ENCODE data around the gene CAPN14.
A peak's percentile ranks its signal among the peaks of the same experiment; 100 is the strongest.
"Not testable (repeated sequence)": the region's sequence is repeated elsewhere in the genome, so short reads cannot be mapped to it uniquely, and the experiment has no call there.

The CAPN14 gene

DNA sequence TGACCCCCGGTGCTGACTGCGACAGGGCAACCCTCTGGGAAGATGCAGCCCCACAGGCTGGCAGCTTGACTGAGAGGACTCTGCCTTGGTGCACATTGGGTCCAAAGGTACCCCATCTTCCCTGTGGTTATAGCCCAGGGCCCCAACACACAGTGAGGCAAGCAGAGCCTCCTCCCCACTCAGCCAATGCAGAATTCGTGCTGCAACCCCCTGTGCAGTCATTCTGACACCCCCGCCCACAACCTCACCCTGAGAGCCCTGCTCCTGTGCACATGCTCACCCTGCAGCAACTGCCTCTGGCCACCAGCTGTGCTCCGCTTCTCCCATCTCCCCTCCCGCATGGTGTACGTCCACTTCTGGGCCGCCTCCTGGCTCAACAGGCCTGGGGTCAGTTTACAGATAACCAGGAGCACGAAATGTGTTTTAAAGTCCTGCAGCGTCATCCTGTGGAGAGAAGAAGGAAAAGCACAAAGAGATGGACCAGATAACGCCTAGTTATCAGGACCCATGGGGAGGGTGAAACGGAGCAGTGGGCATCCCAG is 24.4 kb downstream of the CAPN14 start:
- DNase-seq, result no peak

DNA sequence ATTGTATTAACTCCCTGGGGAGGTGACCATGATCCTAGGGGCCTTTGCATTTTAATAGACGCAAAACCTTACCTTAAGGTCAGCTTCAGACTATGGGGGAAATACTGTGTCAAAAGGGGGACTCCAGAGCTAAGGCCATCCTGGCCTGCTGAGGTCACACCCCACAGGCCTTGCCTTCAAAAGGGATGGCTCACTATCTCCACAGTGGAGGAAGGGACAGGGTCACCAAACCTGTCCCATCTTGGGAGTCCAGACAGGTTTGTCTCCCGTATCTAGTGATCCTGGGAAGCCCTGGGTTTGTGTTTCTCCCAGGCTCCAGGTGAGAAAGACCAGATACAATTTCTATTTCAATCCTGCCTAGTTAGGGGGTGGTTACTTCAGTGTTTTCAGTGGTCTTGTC is 24.9 kb downstream of the CAPN14 start:
- no peak for DNase-seq

DNA sequence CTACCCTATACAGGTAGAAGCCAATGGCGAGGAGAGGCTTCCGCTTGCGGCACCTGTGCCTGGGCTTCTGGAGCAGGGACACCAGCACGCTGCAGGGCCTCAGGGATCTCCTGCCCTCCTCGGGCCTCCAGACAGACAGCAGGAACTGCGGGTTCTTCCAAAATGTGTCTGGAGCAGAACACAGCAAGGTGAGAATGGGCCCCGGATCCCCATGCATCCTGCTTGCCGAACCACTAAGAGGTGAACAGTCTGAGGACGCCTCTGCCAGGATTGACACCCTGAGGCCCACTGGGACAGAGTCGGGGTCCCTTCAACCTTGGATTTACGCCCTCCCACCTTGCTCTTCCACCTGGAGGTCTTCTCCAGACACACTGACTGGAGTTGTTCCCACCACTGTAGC is 25.4 kb downstream of the CAPN14 start:
- DNase-seq, result no peak

DNA sequence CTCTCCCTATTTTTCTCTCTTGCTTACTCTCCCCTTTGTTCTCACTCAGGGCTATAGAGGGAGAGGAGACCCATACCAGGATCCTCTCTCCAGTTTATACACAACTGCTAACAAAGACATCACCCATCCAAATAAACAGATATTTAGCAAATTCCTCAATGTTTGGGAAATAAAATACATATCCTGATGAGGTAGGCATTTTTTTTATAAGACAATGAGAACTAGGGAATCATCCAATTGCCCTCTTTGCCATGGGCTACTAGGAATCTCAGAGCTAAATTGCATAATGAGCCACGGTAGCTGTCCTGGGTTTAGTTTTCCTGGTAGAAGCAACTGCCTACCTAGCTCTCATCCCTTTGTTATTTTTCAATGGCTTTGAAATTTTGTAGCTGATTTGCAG is 27.1 kb downstream of the CAPN14 start:
- DNase-seq, result no peak

DNA sequence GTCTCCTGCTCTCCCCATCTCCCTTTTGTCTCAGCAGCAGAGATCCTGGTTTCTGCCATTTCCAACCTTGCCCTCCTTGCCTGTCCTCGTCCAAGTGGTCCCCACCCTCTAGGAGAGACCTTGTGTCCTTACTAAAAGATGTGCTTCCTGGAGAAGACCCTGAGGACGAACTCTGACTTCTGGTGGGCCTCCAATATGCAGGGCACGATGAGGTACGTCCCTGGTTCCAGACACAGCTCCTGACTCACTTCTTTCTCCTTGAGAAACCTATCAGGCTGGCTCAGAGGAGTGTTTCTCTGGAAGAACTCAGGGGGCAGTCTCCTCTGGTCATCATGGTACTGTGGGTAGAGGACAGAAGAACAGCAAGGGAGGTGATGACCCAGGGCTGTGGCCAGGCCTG is 28.2 kb downstream of the CAPN14 start:
- no peak for DNase-seq

DNA sequence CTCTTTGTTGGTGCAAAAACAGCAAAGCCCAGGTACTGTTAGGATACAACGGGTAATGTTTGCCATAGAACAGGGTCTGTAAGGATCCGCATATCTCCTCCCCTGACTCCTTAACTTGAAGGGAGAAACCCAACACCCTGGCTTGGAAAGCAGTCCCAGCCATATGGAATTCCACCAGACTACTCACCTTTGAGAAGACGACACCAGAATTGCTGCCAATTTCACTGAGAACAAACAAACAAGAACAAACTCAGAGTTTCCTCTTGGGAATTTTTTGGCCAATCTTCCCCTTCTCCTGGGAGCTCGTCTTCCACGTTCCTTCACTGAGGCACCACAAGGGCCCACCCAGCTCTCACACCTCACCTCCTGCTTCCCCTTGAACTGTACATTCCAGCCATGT is 29.2 kb downstream of the CAPN14 start:
- DNase-seq, result no peak

DNA sequence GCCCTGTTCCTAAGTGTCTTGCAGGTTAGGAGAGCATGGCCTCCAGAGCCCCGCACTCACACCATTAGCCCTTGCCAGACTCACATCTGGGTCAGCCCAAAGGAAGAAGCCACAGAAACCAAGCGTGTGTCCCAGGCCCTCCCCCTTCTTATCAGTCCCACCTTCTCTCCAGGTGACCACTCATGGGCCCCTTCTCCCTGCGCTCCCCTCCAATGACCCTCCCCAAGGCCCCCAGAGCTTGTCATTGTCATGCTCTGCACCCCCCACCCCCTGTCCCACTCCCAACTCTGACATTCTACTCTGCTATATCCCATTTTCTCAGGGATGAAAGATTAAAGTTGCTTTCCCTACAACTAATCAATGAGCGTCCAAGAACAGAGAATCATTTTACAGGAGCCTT is 30.1 kb downstream of the CAPN14 start:
- DNase-seq, result no peak

DNA sequence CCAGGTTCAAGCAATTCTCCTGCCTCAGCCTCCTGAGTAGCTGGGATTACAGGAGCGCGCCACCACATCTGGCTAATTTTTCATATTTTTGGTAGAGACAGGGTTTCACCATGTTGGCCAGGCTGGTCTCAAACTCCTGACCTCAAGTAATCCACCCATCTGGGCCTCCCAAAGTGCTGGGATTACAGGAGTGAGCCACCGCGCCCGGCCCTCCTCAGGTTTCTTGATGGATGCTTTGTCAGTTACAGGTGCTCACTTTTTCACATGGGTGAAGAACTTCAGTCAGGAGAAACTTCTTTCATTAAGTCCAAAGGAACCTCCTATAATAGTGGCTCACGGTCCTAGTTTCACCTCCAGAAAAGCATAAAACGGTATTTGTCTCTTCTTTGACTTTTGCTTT is 33.3 kb downstream of the CAPN14 start:
- DNase-seq, result not testable (repeated sequence)

DNA sequence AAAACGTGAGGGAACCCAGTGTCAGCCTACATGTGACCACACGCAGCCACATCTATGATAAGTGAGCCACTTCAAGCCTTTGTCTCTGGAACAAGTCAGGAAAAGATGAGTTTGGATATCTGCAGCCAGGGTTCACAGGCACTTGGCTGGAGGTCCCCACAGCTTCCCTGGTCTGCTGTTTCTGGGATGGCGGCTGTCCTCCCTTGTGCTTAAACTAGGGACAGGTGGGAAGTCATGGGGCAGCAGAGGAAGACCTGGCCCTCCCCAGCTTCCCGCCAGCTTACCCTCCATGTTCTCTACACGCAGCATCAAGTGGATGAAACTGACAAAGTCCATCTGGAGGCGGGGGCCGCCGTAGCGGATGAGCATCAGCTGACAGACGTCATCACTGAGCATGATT is 40.6 kb downstream of the CAPN14 start:
- no peak for DNase-seq

DNA sequence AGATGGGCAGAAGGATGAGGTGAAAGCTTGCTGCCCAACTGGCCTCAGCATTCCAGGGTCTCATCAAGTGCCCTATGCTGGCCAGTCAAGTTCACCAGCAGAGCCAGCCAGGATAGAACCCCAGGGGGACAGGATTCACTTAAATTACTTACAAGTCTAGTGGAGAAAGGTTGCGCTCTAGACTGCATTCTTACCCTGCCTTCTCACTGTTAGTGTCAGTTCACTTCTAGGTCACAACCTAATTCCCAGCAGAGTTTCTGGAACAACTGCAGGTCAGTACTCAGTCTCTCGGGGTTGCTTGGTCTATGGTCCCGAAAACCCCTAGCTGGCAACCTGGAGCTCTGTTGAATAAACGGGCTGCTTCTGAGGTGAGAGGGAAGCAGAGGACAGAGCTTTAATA is 46.2 kb downstream of the CAPN14 start:
- no peak for DNase-seq

DNA sequence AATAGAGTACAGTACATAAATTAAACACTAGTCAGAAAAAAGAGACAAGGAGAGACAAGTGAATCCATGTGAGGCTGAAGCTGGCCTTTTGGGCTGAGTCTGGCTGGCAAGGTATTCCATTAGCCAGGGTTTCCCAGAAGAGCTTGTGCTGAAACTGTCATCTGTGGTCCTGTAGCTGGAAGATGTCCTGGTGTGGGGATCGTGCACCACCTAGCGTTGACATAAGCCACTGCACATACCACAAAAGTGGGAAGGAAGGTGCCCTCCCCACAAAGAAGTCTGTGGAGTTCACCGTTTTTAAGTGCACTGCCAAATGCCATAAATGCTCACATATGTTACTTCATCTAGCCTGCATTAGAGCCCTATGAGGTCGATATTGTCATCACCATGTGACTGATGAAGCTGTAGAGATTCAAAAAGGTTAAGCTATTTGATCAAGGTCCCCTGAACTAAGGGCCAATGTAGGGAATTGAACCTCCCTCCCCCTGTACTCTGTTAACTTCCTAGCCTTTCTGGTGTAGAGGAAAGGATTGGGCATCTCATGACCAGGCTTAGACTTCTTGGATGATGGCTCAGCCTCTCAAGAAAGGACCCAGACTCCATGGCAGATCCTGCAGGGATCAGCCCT is 47.1 kb downstream of the CAPN14 start:
- peak; percentile 44 for DNase-seq

DNA sequence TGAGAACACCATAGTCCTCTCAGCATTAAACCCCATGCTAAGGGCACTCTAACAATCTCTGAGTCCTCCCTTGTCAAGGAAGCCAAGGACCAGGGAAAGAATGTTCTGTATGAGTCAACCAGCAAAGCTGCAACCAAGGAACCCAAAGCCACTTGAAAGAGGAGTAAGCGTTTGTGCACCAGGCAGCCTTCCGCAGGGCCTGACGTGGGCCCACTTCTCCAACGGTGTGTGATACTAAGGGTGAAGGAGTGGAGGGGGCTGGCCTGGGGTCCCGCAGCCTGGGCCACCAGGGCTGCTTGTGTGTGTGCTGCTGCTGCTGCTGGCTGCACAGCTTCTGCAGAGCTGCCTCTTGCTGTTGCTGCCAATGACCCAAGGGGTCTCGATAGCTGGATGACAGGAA is 49.0 kb downstream of the CAPN14 start:
- DNase-seq, result no peak

DNA sequence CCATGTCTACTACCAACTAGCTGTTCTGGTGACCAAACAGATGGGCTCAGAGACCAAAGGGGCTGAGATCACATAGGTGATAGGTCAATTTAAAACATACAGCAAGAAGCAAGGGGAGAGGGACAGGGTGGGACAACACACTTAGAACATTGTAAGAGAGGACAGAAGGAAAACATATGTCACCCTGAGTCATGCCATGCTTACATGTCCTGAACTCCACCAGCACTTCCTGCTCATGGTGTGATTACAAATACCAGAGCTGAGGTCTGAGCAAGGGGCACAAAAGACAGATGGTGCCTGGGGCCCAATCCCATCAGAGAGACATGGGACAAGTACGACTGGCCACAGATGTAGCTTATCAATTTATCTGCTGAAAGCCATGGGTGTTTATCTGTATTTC is 50.4 kb downstream of the CAPN14 start:
- no peak for DNase-seq

DNA sequence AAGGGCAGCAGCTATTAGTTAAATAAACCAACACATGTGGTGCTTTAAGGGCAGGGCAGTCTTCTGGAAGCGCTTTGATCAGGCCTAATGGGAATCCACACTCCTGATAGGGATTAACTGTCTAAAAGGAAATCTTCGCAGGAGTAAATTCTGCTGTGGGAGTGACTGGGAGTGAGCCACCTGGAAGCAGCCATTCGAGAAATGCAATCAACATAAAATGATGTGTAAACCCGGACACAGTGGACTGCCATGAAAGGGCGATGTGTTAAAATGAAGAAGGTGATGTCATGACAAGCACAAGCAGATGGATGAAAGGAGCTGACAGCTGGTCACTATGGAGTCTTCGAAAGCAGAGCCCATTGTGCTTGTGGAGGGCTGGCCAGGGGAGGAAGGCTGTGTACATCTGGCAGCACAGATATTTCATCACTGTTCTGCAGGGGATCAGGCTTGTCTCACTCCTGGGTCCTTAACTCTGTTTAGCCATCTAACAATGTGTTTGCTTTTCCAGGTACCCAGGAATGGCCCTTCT is 54.2 kb downstream of the CAPN14 start:
- DNase-seq, result no peak

DNA sequence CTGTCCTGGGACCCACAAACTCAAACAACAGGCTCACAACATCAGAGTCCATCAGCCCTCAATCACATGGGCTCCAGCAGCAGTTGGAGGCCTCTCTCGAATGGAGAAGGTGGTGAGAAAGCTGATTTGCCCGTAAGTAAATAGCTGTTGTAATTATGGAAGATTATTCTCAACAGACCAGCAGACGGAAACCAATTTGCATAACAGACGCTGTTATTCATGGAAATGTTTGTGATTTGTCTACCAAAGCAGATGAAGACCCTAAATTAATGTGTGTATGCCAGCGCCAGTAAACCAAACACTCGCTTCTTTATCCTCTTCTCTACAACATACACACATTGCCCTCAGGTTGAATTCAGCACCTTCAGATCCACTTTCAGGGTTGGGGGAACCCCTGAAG is 55.7 kb downstream of the CAPN14 start:
- DNase-seq, result no peak

DNA sequence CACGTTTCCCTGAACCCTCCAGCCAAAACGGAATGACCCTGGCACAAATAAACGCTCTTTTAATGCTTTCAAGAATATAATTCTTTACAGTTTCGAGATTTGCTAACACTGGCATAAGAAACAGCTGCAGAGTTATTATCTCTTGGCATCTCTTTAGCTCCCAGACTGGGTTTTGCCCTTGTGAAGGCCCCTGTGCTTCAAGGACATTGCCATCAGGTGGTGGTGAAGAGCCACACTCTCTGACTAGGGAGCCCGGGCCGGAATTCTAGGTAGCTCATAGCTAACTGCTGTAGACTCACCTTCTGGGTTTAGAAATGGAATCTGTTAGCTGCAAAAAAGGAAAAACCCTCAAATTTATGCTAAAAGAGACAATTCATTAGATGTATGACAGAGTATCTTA is 65.8 kb downstream of the CAPN14 start:
- DNase-seq, result no peak

DNA sequence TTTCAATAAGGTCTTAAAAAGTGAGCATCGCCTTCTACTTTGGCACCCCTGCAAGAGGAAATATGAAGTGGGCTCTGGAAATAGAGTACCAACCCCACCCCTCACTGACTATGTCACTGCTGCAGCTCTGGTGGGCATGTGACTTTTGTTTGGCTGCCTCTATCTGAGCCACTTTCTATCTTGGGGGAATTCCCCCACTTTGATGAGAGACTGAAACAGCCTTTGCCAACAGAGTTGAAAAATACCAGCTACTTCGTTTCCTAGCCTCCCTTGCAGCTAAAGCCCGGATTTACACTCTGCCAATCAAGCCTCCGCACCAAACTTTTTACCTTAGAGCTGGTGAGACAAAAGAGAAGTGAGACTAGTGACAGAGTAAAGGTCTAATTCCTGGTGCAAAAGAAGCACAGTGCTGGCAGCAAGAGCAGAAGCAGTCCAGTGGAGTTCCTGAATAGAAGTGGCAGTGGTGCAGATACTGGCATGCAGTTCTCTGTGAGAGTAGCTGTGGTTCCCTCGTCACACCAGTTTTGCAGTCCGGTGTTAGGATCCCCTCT is 67.1 kb downstream of the CAPN14 start:
- no peak for DNase-seq

DNA sequence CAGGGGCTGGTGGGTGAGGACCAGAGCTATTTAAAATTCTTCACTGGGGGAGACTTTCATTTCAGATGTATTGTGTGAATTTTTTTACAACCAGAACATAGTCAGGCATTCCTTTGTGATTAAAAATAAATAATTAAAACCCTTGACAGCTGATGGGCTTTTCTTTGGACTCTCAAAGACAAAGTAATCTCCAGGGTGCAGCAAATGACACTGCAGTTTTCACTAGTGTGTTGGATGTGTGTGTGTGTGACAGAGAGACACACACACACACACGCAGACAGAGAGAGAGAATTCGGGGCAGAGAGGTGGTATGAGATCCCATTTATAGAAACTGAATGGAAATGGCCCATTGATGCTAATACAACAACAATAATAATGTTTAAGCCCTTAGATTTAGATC is 68.8 kb downstream of the CAPN14 start:
- DNase-seq, result no peak

DNA sequence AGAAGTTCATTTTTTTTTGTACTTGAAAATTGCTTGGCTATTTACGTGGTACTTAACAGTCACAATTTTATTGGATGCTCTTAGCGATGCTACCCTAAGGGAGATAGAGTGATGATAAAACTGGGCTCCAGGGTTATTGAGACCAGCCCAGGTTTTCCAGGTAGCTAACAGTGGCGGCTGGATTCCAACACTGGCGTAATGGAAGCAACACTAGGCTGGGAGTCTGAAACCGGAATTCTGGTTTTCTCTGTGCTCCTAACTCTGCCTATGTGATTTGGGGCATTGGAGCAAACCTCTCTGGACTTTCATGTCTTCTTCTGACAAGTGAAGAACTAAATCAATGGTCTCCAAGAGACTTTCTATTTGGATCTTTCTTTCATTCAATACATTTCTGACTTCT is 69.7 kb downstream of the CAPN14 start:
- no peak for DNase-seq

DNA sequence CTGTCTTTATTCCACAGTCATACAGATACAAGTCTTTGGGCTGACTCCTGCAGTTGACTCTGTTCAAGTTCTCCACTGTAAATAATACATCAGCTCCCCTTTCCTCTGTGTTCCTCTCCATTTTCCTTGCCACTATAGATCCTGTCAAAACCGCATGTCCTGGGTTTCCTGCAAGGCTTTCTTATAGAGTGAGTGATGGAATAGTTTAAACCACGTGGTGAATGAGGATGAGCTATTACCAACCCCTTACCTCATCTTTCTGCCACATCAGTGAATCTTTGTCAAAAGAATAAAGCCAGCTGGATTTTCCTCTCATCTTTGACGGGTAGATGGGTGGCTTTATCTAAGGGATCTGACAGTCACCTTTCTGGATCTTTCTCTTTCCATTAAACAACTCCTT is 75.2 kb downstream of the CAPN14 start:
- DNase-seq, result no peak

DNA sequence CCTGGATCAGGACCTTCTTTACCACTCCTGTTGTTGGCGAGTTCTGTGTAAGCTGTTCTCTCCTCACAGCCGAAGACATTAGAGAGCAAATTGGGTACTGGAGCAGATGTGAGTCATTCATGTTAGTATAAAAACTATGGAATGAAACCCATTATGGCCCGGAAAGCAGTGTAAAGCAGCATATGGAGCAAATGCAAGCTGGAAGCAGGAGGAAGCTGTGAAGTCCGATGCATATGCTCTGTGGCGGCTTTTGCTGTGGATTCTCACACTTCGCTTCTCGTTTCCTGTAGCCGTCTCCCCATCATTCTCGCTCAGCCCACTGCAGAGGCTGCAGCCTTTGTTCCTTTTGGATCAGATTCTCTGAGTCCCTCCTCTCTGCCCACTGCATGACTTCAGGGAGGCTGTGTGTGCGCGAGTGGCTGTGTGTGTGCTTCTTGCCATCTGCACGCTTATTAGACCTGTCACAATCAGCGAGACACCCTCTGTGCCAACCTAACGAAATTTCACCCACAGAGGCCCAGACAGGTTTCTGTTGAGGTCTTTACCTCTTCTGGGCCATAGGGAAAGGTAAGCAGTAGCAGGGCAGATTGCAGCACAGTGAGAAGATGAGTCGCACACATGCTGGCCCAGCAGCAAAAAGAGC is 75.8 kb downstream of the CAPN14 start:
- no peak for DNase-seq

DNA sequence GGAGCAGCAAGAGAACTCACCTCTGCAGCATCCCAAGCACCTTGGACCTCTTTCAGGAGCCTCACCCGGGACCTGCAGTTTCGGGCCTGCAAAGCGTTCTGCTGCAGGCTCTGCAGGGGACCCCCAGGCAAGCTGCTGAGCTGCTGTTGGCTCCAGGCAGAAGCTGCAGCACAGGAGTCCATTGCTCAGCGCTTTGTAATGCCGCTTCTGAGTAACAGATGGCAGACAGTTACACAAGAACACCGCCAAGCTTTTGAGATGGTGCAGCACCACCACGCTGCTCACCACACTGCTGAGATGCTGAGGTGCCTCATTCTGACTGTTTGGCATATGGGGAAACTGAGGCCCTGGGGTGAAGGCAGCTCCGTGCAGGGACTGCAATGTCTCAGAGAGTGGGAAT is 77.2 kb downstream of the CAPN14 start:
- no peak for DNase-seq

DNA sequence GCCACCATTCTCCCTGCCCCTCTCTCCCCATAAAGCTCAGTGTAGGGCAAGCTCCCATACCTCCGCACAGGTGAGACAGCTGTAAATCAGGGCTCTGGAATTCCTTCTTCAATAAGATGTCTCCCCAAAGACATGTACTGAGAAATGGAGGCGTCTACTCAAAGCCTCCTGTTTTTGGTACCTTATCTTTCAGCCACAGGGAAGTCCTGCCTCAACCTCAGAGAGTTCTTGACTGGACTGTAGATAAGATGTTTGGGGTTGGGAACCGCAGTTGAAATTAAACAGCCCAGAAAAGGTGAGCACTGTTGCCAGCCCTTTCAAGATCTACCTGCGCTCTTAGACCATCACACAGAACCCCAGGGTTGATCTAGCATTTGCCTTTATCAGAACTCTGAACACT is 77.6 kb downstream of the CAPN14 start:
- DNase-seq, result no peak
